ENCODE measurements around the gene ARHGEF11. TPM values are rescaled to one million over a fixed set of nuclear protein-coding genes. Genes with fewer than 3 reads are reported as not detected.

ARHGEF11 gene
- total RNA-seq, 4 donors from 2014 or later = 36.5 to 54.2 (median 41.2) TPM

- 71% methylated on average over 2 of the region's 2 CpGs for WGBS
- intact Hi-C loops (cut with DNase I) = no loop called here
- H3K36me3 ChIP-seq = peaks cover 68 to 99% (median 91%) of the 10 kb centered on the region in 4 donors
Measured at GRCh38 chr1:156953571-156953970, 92.0 kb downstream of the ARHGEF11 start.

GRCh38 chr1:156951371-156951770, 94.2 kb downstream of the ARHGEF11 start:
- Histone ChIP-seq H3K4me3 (no peak overlapping the region), H3K27ac (replicated peaks in 1 of 4) (no peak overlapping the region), H3K4me1 (no peaks in the 10 kb centered on the region), H3K36me3 (peaks cover 72 to 99% (median 91%) of the 10 kb centered on the region in 4 donors), H3K27me3 (no peaks in the 10 kb centered on the region), H3K9me3 (no peaks in the 10 kb centered on the region)
- WGBS = 92% methylated on average over 4 of the region's 5 CpGs
- no peak for DNase-seq (ENCODE audit: extremely low spot score)
- intact Hi-C loops (cut with DNase I) = no loop called here
- no peak for TF ChIP-seq EP300 (IDR thresholded peaks at IDR 0.05)
- no peak for TF ChIP-seq CTCF (IDR thresholded peaks at IDR 0.05)
- no peak for TF ChIP-seq POLR2AphosphoS5 (IDR thresholded peaks at IDR 0.05)
- TF ChIP-seq POLR2A (IDR thresholded peaks at IDR 0.05; ENCODE audit: low read depth) = no peak

More at GRCh38 chr1:156953571-156953970, 92.0 kb downstream of the ARHGEF11 start:
- Histone ChIP-seq H3K4me3 (no peak overlapping the region), H3K4me1 (no peaks in the 10 kb centered on the region), H3K9me3 (no peaks in the 10 kb centered on the region), H3K27ac (replicated peaks in 1 of 4) (no peak overlapping the region), H3K27me3 (no peaks in the 10 kb centered on the region)
- TF ChIP-seq POLR2A (IDR thresholded peaks at IDR 0.05; ENCODE audit: low read depth) (no peak), CTCF (IDR thresholded peaks at IDR 0.05) (no peak), POLR2AphosphoS5 (IDR thresholded peaks at IDR 0.05) (no peak), EP300 (IDR thresholded peaks at IDR 0.05) (no peak)
- no peak for DNase-seq (ENCODE audit: extremely low spot score)

- WGBS = 90% methylated on average over 2 of the region's 5 CpGs
- peaks cover 77 to 99% (median 96%) of the 10 kb centered on the region in 4 donors for H3K36me3 ChIP-seq
- DNase-seq (ENCODE audit: extremely low spot score) = no peak
- intact Hi-C loops (cut with DNase I) = no loop called here
- no peaks in the 10 kb centered on the region for H3K9me3 ChIP-seq
- TF ChIP-seq POLR2AphosphoS5 (IDR thresholded peaks at IDR 0.05) (no peak), POLR2A (IDR thresholded peaks at IDR 0.05; ENCODE audit: low read depth) (no peak)
- no peaks in the 10 kb centered on the region for H3K27me3 ChIP-seq
- H3K4me1 ChIP-seq = no peaks in the 10 kb centered on the region
- no peak overlapping the region for H3K4me3 ChIP-seq
- no peak overlapping the region for H3K27ac ChIP-seq (replicated peaks in 1 of 4)
Measured at GRCh38 chr1:156949127-156949526, 96.4 kb downstream of the ARHGEF11 start.

GRCh38 chr1:156948708-156949107, 96.8 kb downstream of the ARHGEF11 start:
- Histone ChIP-seq H3K4me1 (no peaks in the 10 kb centered on the region), H3K27me3 (no peaks in the 10 kb centered on the region), H3K27ac (replicated peaks in 1 of 4) (no peak overlapping the region), H3K36me3 (peaks cover 77 to 99% (median 97%) of the 10 kb centered on the region in 4 donors), H3K4me3 (no peak overlapping the region), H3K9me3 (no peaks in the 10 kb centered on the region)
- no peak for TF ChIP-seq EP300 (IDR thresholded peaks at IDR 0.05)
- no peak for TF ChIP-seq CTCF (IDR thresholded peaks at IDR 0.05)
- no peak for TF ChIP-seq POLR2AphosphoS5 (IDR thresholded peaks at IDR 0.05)
- TF ChIP-seq POLR2A (IDR thresholded peaks at IDR 0.05; ENCODE audit: low read depth) = no peak
- intact Hi-C loops (cut with DNase I) = no loop called here
- no peak for DNase-seq (ENCODE audit: extremely low spot score)
- WGBS = 68% methylated on average over 4 of the region's 4 CpGs

- peaks cover 77 to 100% (median 99%) of the 10 kb centered on the region in 4 donors for H3K36me3 ChIP-seq
- no peak for DNase-seq (ENCODE audit: extremely low spot score)
Measured at GRCh38 chr1:156947818-156948525, 97.6 kb downstream of the ARHGEF11 start.

More at GRCh38 chr1:156947818-156948525, 97.6 kb downstream of the ARHGEF11 start:
- Histone ChIP-seq H3K4me3 (no peak overlapping the region), H3K4me1 (no peaks in the 10 kb centered on the region), H3K27ac (replicated peaks in 1 of 4) (no peak overlapping the region), H3K9me3 (no peaks in the 10 kb centered on the region), H3K27me3 (no peaks in the 10 kb centered on the region)
- 93% methylated on average over 7 of the region's 17 CpGs for WGBS
- intact Hi-C loops (cut with DNase I) = no loop called here
- no peak for TF ChIP-seq POLR2A (IDR thresholded peaks at IDR 0.05; ENCODE audit: low read depth)
